ENCODE results near the gene OSTN. TPM values are rescaled to one million over a fixed set of nuclear protein-coding genes. Genes with fewer than 3 reads are reported as not detected.

Gene OSTN
- total RNA-seq, 1 experiment from 2014 or later, result not detected

- DNase-seq, result no peak
- no peaks in the 10 kb centered on the region for H3K27me3 ChIP-seq
- no peaks in the 10 kb centered on the region for H3K36me3 ChIP-seq
- peaks cover 4% of the 10 kb centered on the region; the same call in 1 of the 2 replicates for H3K9me3 ChIP-seq
- no peak overlapping the region for H3K4me3 ChIP-seq
Observed at GRCh38 chr3:191282251-191283185, 83.5 kb downstream of the OSTN start.

- H3K9me3 ChIP-seq, result peaks cover 4% of the 10 kb centered on the region; the same call in 1 of the 2 replicates
- no peak overlapping the region for H3K4me3 ChIP-seq
- no peaks in the 10 kb centered on the region for H3K36me3 ChIP-seq
- no peak for DNase-seq
- no peaks in the 10 kb centered on the region for H3K27me3 ChIP-seq
Observed at GRCh38 chr3:191283400-191283799, 84.4 kb downstream of the OSTN start.

- Histone ChIP-seq H3K27me3 (no peaks in the 10 kb centered on the region), H3K9me3 (peaks cover 2% of the 10 kb centered on the region; the same call in 1 of the 2 replicates), H3K4me3 (no peak overlapping the region), H3K36me3 (no peaks in the 10 kb centered on the region)
- no peak for DNase-seq
Observed at GRCh38 chr3:191290311-191291025, 91.4 kb downstream of the OSTN start.

- H3K4me3 ChIP-seq, result no peak overlapping the region
Observed at GRCh38 chr3:191292243-191293015, 93.4 kb downstream of the OSTN start.

GRCh38 chr3:191294291-191294690, 95.2 kb downstream of the OSTN start:
- Histone ChIP-seq H3K36me3 (no peaks in the 10 kb centered on the region), H3K27me3 (peaks cover 3% of the 10 kb centered on the region; the same call in 1 of the 2 replicates)
- no peak for DNase-seq

More at GRCh38 chr3:191292243-191293015, 93.4 kb downstream of the OSTN start:
- no peaks in the 10 kb centered on the region for H3K9me3 ChIP-seq
- H3K27me3 ChIP-seq, result 0 out of 2 replicates have a peak, but pooled peaks cover 3% of the 10 kb centered on the region
- DNase-seq, result no peak
- H3K36me3 ChIP-seq, result no peaks in the 10 kb centered on the region

GRCh38 chr3:191296041-191296541, 97.0 kb downstream of the OSTN start:
- DNase-seq, result no peak
- Histone ChIP-seq H3K9me3 (no peaks in the 10 kb centered on the region), H3K4me3 (no peak overlapping the region), H3K36me3 (no peaks in the 10 kb centered on the region), H3K27me3 (peaks cover 3% of the 10 kb centered on the region; the same call in 1 of the 2 replicates)

More at GRCh38 chr3:191294291-191294690, 95.2 kb downstream of the OSTN start:
- H3K9me3 ChIP-seq, result no peaks in the 10 kb centered on the region
- H3K4me3 ChIP-seq, result no peak overlapping the region

- Histone ChIP-seq H3K36me3 (no peaks in the 10 kb centered on the region), H3K4me3 (no peak overlapping the region), H3K27me3 (peaks cover 3% of the 10 kb centered on the region; the same call in 1 of the 2 replicates), H3K9me3 (no peaks in the 10 kb centered on the region)
- DNase-seq, result no peak
Observed at GRCh38 chr3:191298846-191299245, 99.8 kb downstream of the OSTN start.

GRCh38 chr3:191300422-191300821, 101.4 kb downstream of the OSTN start:
- Histone ChIP-seq H3K36me3 (no peaks in the 10 kb centered on the region), H3K4me3 (no peak overlapping the region), H3K9me3 (no peaks in the 10 kb centered on the region), H3K27me3 (peaks cover 3% of the 10 kb centered on the region; the same call in 1 of the 2 replicates)
- no peak for DNase-seq

- Histone ChIP-seq H3K27me3 (peaks cover 3% of the 10 kb centered on the region; the same call in 1 of the 2 replicates), H3K4me3 (no peak overlapping the region), H3K36me3 (no peaks in the 10 kb centered on the region), H3K9me3 (no peaks in the 10 kb centered on the region)
- DNase-seq, result no peak
Observed at GRCh38 chr3:191301017-191301416, 102.0 kb downstream of the OSTN start.

- Histone ChIP-seq H3K4me3 (no peak overlapping the region), H3K36me3 (no peaks in the 10 kb centered on the region), H3K9me3 (no peaks in the 10 kb centered on the region), H3K27me3 (peaks cover 1% of the 10 kb centered on the region; the same call in 1 of the 2 replicates)
- no peak for DNase-seq
Observed at GRCh38 chr3:191301782-191302411, 102.9 kb downstream of the OSTN start.

- no peak for DNase-seq
- no peak overlapping the region for H3K4me3 ChIP-seq
- no peaks in the 10 kb centered on the region; the same call in 1 of the 2 replicates for H3K27me3 ChIP-seq
- no peaks in the 10 kb centered on the region for H3K36me3 ChIP-seq
- no peaks in the 10 kb centered on the region for H3K9me3 ChIP-seq
Observed at GRCh38 chr3:191302451-191302850, 103.4 kb downstream of the OSTN start.

- H3K4me3 ChIP-seq, result no peak overlapping the region
- no peaks in the 10 kb centered on the region for H3K9me3 ChIP-seq
- DNase-seq, result no peak
Observed at GRCh38 chr3:191303596-191303995, 104.6 kb downstream of the OSTN start.

GRCh38 chr3:191306428-191306827, 107.4 kb downstream of the OSTN start:
- DNase-seq, result no peak
- Histone ChIP-seq H3K4me3 (no peak overlapping the region), H3K9me3 (no peaks in the 10 kb centered on the region), H3K27me3 (no peaks in the 10 kb centered on the region), H3K36me3 (no peaks in the 10 kb centered on the region)

More at GRCh38 chr3:191303596-191303995, 104.6 kb downstream of the OSTN start:
- H3K36me3 ChIP-seq, result no peaks in the 10 kb centered on the region
- H3K27me3 ChIP-seq, result no peaks in the 10 kb centered on the region

- no peaks in the 10 kb centered on the region for H3K27me3 ChIP-seq
Observed at GRCh38 chr3:191307341-191307740, 108.3 kb downstream of the OSTN start.

GRCh38 chr3:191313296-191313695, 114.3 kb downstream of the OSTN start:
- H3K4me3 ChIP-seq, result no peak overlapping the region
- H3K36me3 ChIP-seq, result no peaks in the 10 kb centered on the region
- H3K27me3 ChIP-seq, result no peaks in the 10 kb centered on the region

More at GRCh38 chr3:191307341-191307740, 108.3 kb downstream of the OSTN start:
- no peak for DNase-seq
- Histone ChIP-seq H3K4me3 (no peak overlapping the region), H3K36me3 (no peaks in the 10 kb centered on the region), H3K9me3 (no peaks in the 10 kb centered on the region)

More at GRCh38 chr3:191313296-191313695, 114.3 kb downstream of the OSTN start:
- DNase-seq, result no peak
- H3K9me3 ChIP-seq, result no peaks in the 10 kb centered on the region
